ENCODE measurements around the gene LHFPL6.
A peak's percentile ranks its signal among the peaks of the same experiment; 100 is the strongest.

Gene LHFPL6

GRCh38 chr13:39590466-39591036 lies 12.4 kb downstream of the LHFPL6 start:
- no peak for DNase-seq (ENCODE audit: low spot score)

GRCh38 chr13:39588384-39588783 lies 14.6 kb downstream of the LHFPL6 start:
- no peak for DNase-seq (ENCODE audit: low spot score)

- DNase-seq (ENCODE audit: low spot score) = no peak
Observed at GRCh38 chr13:39587939-39588338, 15.1 kb downstream of the LHFPL6 start.

- DNase-seq (ENCODE audit: low spot score) = no peak
Observed at GRCh38 chr13:39586958-39587605, 15.9 kb downstream of the LHFPL6 start.

GRCh38 chr13:39586151-39586550 lies 16.8 kb downstream of the LHFPL6 start:
- no peak for DNase-seq (ENCODE audit: low spot score)

GRCh38 chr13:39585219-39585618 lies 17.8 kb downstream of the LHFPL6 start:
- no peak for DNase-seq (ENCODE audit: low spot score)

GRCh38 chr13:39580881-39581575 lies 22.0 kb downstream of the LHFPL6 start:
- no peak for DNase-seq (ENCODE audit: low spot score)

- DNase-seq (ENCODE audit: low spot score) = no peak
Observed at GRCh38 chr13:39578821-39579291, 24.1 kb downstream of the LHFPL6 start.

- DNase-seq (ENCODE audit: low spot score) = no peak
Observed at GRCh38 chr13:39577838-39578491, 25.0 kb downstream of the LHFPL6 start.

GRCh38 chr13:39577203-39577602 lies 25.8 kb downstream of the LHFPL6 start:
- no peak for DNase-seq (ENCODE audit: low spot score)

- no peak for DNase-seq (ENCODE audit: low spot score)
Observed at GRCh38 chr13:39575641-39576238, 27.3 kb downstream of the LHFPL6 start.

- DNase-seq (ENCODE audit: low spot score) = no peak
Observed at GRCh38 chr13:39571502-39572092, 31.4 kb downstream of the LHFPL6 start.

- no peak for DNase-seq (ENCODE audit: low spot score)
Observed at GRCh38 chr13:39567569-39567968, 35.4 kb downstream of the LHFPL6 start.

GRCh38 chr13:39566216-39566869 lies 36.6 kb downstream of the LHFPL6 start:
- DNase-seq (ENCODE audit: low spot score) = no peak

GRCh38 chr13:39565036-39565949 lies 37.7 kb downstream of the LHFPL6 start:
- DNase-seq (ENCODE audit: low spot score) = peak; percentile 81

- DNase-seq (ENCODE audit: low spot score) = no peak
Observed at GRCh38 chr13:39563470-39563735, 39.6 kb downstream of the LHFPL6 start.

GRCh38 chr13:39561971-39562370 lies 41.0 kb downstream of the LHFPL6 start:
- no peak for DNase-seq (ENCODE audit: low spot score)

GRCh38 chr13:39559847-39560246 lies 43.1 kb downstream of the LHFPL6 start:
- DNase-seq (ENCODE audit: low spot score) = no peak

GRCh38 chr13:39557285-39557955 lies 45.6 kb downstream of the LHFPL6 start:
- DNase-seq (ENCODE audit: low spot score) = no peak

- no peak for DNase-seq (ENCODE audit: low spot score)
Observed at GRCh38 chr13:39556866-39557265, 46.1 kb downstream of the LHFPL6 start.

Measured in SW480 (cell line).